ENCODE results near the gene LDB3.
"Not testable (repeated sequence)": the region's sequence is repeated elsewhere in the genome, so short reads cannot be mapped to it uniquely, and the experiment has no call there.

Gene LDB3

DNA sequence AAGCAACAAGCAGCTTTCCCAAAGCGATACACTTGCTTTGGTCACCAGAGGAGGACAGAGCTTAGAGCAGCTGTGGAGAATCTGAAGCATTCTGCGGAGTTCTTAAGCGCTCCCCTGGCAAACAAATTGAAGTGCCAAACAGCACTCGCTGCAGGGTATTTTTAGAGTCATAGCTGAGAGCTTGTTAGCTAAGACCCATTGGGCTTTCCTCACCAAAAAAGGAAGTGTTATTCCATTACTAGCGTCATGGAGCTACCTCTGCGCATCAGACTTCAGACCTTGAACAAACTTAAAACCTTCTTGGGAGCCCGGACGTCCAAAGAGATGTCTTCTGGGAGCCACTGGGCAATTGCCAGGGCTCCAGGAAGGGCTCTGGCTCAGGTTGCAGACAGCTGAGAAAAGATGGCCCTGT is 65.0 kb downstream of the LDB3 start:
- Histone ChIP-seq H3K36me3 (ENCODE audit: control insufficient read depth, insufficient read depth, low read length) (no peaks in the 10 kb centered on the region), H3K27me3 (ENCODE audit: control insufficient read depth, insufficient read depth, low read length) (no peaks in the 10 kb centered on the region), H3K27ac (no peak overlapping the region), H3K79me2 (no peaks in the 10 kb centered on the region), H3K4me2 (ENCODE audit: low read length) (no peak overlapping the region), H3K4me1 (peaks cover 3% of the 10 kb centered on the region), H3K9me3 (ENCODE audit: control insufficient read depth, low read length) (no peaks in the 10 kb centered on the region), H3K9ac (no peak overlapping the region), H2AFZ (no peak overlapping the region), H3K4me3 (ENCODE audit: low read depth, low read length) (no peak overlapping the region)
- TF ChIP-seq CTCF (IDR thresholded peaks at IDR 0.05): no peak

DNA sequence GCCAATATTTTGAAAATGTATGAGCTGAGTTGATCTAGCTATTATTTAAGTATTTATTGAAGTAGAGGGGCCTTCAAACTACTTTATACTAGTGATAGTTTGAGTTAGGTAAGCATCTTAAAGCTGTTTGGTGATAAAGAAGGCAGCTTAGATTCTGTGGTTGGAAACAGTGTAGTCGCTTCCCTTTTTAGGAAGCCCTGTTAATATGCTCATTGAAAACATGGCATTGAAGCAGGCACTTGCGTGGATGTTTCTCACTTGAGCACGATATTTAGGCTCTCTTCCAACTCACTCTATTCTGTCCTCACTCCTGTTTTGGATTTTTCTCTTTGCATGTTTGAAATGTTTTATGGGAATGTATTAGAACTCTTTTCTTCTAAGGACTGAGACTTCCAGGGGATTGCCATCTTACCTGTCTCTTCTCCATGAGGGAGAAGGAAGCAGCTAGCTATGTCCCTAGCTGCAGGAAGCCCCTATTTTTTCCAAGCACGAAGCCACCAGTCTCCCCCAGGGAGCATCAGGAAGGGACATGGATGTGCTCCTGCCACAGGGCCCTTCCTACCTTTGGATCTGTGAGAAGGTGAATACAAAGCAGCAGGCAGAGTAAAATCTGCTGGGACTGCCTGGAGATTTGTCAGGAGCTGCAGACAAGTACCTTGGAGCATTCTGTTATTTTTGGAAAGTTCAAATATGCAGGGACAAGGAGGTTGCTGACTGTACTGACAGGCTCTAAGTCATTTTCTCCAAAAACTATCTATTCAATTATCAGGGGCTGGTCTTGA is 66.1 kb downstream of the LDB3 start:
- no peak overlapping the region for H3K9ac ChIP-seq

GRCh38 chr10:86735278-86735677 is 67.0 kb downstream of the LDB3 start:
- H2AFZ ChIP-seq; H3K36me3 ChIP-seq (ENCODE audit: control insufficient read depth, insufficient read depth, low read length); H3K4me2 ChIP-seq (ENCODE audit: low read length); H3K27ac ChIP-seq; H3K27me3 ChIP-seq (ENCODE audit: control insufficient read depth, insufficient read depth, low read length); H3K9me3 ChIP-seq (ENCODE audit: control insufficient read depth, low read length); H3K9ac ChIP-seq; H3K4me3 ChIP-seq (ENCODE audit: low read depth, low read length); H3K79me2 ChIP-seq; H3K4me1 ChIP-seq: not testable (repeated sequence)

More for the DNA sequence above, 66.1 kb downstream of the LDB3 start:
- Histone ChIP-seq H3K9me3 (ENCODE audit: control insufficient read depth, low read length) (no peaks in the 10 kb centered on the region), H3K27me3 (ENCODE audit: control insufficient read depth, insufficient read depth, low read length) (no peaks in the 10 kb centered on the region), H2AFZ (no peak overlapping the region), H3K27ac (no peak overlapping the region), H3K79me2 (no peaks in the 10 kb centered on the region), H3K4me3 (ENCODE audit: low read depth, low read length) (no peak overlapping the region), H3K4me2 (ENCODE audit: low read length) (no peak overlapping the region), H3K36me3 (ENCODE audit: control insufficient read depth, insufficient read depth, low read length) (no peaks in the 10 kb centered on the region), H3K4me1 (peaks cover 3% of the 10 kb centered on the region)
- no peak for TF ChIP-seq CTCF (IDR thresholded peaks at IDR 0.05)

DNA sequence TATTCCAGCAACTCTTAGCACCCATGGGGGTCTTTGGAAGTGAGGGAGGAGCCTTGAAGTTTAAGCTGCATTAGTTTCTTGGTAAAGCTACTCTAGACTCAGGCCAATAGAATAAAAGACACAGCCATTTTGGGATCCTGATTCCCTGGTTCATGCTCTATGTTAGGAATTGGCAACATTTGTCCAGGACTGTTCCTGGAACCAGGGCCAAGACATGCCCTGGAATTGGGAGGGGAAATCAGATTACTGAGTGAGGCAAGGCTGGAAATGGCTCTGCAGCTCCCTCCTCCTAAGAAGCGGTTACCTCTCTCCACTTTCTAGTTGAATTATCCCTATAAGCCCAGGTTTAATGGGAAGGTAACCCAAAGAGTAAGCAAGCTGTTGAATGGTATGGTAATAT is 73.9 kb downstream of the LDB3 start:
- Histone ChIP-seq H3K27ac (no peak overlapping the region), H3K4me2 (ENCODE audit: low read length) (no peak overlapping the region), H3K9me3 (ENCODE audit: control insufficient read depth, low read length) (no peaks in the 10 kb centered on the region), H3K36me3 (ENCODE audit: control insufficient read depth, insufficient read depth, low read length) (no peaks in the 10 kb centered on the region), H3K4me1 (no peaks in the 10 kb centered on the region), H3K9ac (no peak overlapping the region), H3K4me3 (ENCODE audit: low read depth, low read length) (no peak overlapping the region), H3K27me3 (ENCODE audit: control insufficient read depth, insufficient read depth, low read length) (no peaks in the 10 kb centered on the region), H2AFZ (no peak overlapping the region), H3K79me2 (no peaks in the 10 kb centered on the region)
- no peak for TF ChIP-seq CTCF (IDR thresholded peaks at IDR 0.05)

DNA sequence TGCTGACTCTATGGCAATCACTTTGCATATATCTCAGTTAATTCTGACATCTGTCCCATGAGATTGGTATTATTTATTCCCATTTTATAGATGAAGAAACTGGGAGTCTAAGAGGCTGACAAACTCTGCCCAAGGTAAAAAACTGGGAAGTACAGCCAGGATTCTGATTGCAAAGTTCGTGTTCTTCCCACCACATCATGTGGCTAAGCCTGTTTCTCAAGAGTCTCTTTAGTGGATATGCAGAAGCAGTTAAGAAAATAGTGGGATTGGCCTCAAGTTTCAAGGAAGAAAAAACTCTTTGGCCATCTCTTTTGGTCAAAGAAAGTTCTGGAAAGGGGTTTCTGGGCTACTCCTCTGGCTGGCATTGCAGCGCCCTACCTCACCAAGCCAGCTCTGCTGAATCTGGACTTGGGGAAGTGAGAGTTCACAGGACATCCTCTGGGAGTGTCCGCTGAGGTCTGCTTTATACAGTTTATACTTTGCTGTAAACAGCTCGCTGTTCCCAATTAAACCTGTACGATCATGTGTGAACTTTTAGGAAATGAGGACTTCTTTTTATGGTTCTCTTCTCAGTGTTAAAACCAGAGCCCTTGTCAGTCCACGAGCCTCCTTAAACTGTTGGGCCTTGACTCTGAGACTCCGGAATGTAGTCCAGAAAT is 75.9 kb downstream of the LDB3 start:
- Histone ChIP-seq H3K9me3 (ENCODE audit: control insufficient read depth, low read length) (no peaks in the 10 kb centered on the region), H3K4me3 (ENCODE audit: low read depth, low read length) (no peak overlapping the region), H3K27me3 (ENCODE audit: control insufficient read depth, insufficient read depth, low read length) (no peaks in the 10 kb centered on the region), H2AFZ (no peak overlapping the region), H3K9ac (no peak overlapping the region), H3K4me2 (ENCODE audit: low read length) (no peak overlapping the region), H3K4me1 (no peaks in the 10 kb centered on the region), H3K79me2 (no peaks in the 10 kb centered on the region), H3K27ac (no peak overlapping the region), H3K36me3 (ENCODE audit: control insufficient read depth, insufficient read depth, low read length) (no peaks in the 10 kb centered on the region)
- TF ChIP-seq CTCF (IDR thresholded peaks at IDR 0.05): no peak
